Kidney (tissue), 14 donors: ENCODE data around the gene LDLRAD4. TPM values are rescaled to one million over a fixed set of nuclear protein-coding genes. Genes with fewer than 3 reads are reported as not detected.

Experiments
- DNase-seq, 5 donors: peaks; one replicate each; pipeline ENCODE4 v3.0.0-alpha.2; 2013 to 2020
- FAIRE-seq: peaks from 2 replicates; lab custom pipeline; 2012; peaks lifted over from hg19 to GRCh38; lab: Jason Lieb, UNC
- H3K27ac ChIP-seq, 2 donors: one replicate each; pipeline ENCODE4 v1.7.0; 2013; ENCODE audit warnings: low read depth in 2 of 2, low read length in 2 of 2, inconsistent platforms in 1 of 2
- H3K27me3 ChIP-seq: one replicate; pipeline ENCODE4 v1.7.1; 2013; ENCODE audit warnings: low read length, inconsistent platforms; ENCODE audit not compliant: control insufficient read depth, insufficient read depth
- H3K36me3 ChIP-seq, 3 donors: one replicate each; pipeline versions ENCODE4 v1.7.0 to v1.7.1; 2013; ENCODE audit warnings: low read length in 3 of 3, control low read depth in 1 of 3, inconsistent platforms in 1 of 3; ENCODE audit not compliant: insufficient read depth in 3 of 3, control insufficient read depth in 2 of 3
- H3K4me1 ChIP-seq, 3 donors: one replicate each; pipeline versions ENCODE4 v1.7.0 to v1.7.1; 2013; ENCODE audit warnings: low read length in 3 of 3, inconsistent platforms in 1 of 3, low read depth in 1 of 3; ENCODE audit not compliant: control insufficient read depth in 2 of 3, insufficient read depth in 2 of 3
- H3K4me3 ChIP-seq, 3 donors: one replicate each; pipeline versions ENCODE4 v1.7.0 to v1.8.1; 2013; ENCODE audit warnings: low read length in 3 of 3, control low read depth in 1 of 3, inconsistent platforms in 1 of 3
- H3K9ac ChIP-seq, 3 donors: one replicate each; pipeline versions ENCODE4 v1.7.0 to v1.7.1; 2013; ENCODE audit warnings: low read length in 3 of 3, control low read depth in 1 of 3, inconsistent platforms in 1 of 3
- H3K9me3 ChIP-seq, 3 donors: one replicate each; pipeline versions ENCODE4 v1.7.0 to v1.7.1; 2013; ENCODE audit warnings: low read length in 3 of 3, control low read depth in 1 of 3, inconsistent platforms in 1 of 3; ENCODE audit not compliant: control insufficient read depth in 2 of 3, insufficient read depth in 1 of 3
- intact Hi-C: fragments of 100-400 bp; cut with DNase I; formaldehyde crosslinking; loops from one replicate; pipeline ENCODE4 v1.11.1; 2022
- polyA plus RNA-seq: library from polyadenylated mRNA; stranded (reverse); fragments of 350-450 nt; fragmentation: Illumina TruSeq; extraction: RNeasy Lipid Tissue Mini Kit (QIAGEN cat#74804); gene quantifications from one replicate; pipeline ENCODE4 v1.2.3, GENCODE V29; 2014; ENCODE audit warnings: low read depth, low replicate concordance; ENCODE audit not compliant: insufficient read depth
- total RNA-seq: library from RNA; stranded (reverse); fragmentation: NEBNext Ultra II Directional; extraction: Animal tissue kit (Norgen Biotek cat#: 25700); gene quantifications from one replicate; pipeline ENCODE4 v1.2.1, GENCODE V29; 2021
- TF ChIP-seq, protein P1 (sequence below): IDR thresholded peaks from 3 replicates; pipeline ENCODE4 v1.5.1; 2012; ENCODE audit warnings: mild to moderate bottlenecking, moderate library complexity, borderline replicate concordance; ENCODE audit not compliant: insufficient read depth; ENCODE audit errors: extremely low read depth
- donor health status: control.
- donor health status: control.
- donor health status: control.
- donor health status: control.
- donor health status: control.
- donor health status: DM: yes; HTN: yes; CAD: no.
- donor health status: Normal renal cell carcinoma (clear cell type).

LDLRAD4 gene
- total and polyA plus RNA-seq, 2 donors from 2014 or later: 2.3 to 42.3 TPM

DNA sequence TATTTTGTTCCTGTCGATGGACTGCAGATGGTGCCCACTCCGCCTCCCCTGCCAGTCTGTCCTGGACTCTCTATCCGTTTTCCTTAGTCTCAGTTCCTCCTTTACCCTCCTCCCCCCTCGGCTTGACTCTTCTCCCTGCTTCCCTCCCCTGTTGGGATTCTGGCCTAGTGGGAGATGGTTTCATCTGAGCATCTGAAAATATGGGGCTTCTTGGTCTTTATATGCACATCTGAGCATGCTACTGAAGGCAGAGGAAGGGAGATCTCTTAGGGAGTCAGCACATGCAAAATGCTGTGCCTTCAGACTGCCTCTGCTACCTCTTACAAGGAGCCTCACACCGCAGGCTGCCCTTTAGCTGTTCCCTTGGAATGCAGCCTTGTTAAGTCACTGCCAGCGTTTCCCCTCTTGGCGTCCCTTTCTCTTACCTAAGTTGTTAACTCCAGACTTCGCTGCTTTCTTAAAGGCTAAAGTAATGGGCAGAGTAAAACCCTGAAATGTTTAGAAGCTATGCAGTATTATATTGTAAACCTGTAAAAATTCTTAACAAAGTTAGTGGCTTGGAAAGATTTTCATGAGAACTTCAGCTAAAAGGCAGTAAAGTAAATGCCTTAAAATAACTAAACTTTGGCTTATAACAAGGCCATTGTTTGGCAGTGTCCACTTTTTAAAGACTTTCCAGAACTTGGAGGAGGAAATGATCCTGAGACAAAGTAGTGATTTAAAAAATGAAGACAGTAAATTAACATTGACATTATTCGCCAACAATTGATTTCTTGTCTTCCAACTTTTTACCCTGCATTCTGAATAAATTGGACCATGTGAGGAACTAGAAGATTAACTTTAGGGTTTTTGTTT lies 49.8 kb downstream of the LDLRAD4 start:
- Histone ChIP-seq H3K4me3 (no peak overlapping the region), H3K27ac (peak overlapping the region in 1 of 2 donors; percentile 43), H3K9me3 (no peaks in the 10 kb centered on the region), H3K9ac (no peak overlapping the region), H3K36me3 (no peaks in the 10 kb centered on the region), H3K27me3 (no peaks in the 10 kb centered on the region), H3K4me1 (peaks cover 0 to 20% (median 3%) of the 10 kb centered on the region in 3 donors)
- no peak for FAIRE-seq
- peak in 4 of 5 donors; percentile 43 to 68 (median 59) for DNase-seq
- TF ChIP-seq, protein P1, sequence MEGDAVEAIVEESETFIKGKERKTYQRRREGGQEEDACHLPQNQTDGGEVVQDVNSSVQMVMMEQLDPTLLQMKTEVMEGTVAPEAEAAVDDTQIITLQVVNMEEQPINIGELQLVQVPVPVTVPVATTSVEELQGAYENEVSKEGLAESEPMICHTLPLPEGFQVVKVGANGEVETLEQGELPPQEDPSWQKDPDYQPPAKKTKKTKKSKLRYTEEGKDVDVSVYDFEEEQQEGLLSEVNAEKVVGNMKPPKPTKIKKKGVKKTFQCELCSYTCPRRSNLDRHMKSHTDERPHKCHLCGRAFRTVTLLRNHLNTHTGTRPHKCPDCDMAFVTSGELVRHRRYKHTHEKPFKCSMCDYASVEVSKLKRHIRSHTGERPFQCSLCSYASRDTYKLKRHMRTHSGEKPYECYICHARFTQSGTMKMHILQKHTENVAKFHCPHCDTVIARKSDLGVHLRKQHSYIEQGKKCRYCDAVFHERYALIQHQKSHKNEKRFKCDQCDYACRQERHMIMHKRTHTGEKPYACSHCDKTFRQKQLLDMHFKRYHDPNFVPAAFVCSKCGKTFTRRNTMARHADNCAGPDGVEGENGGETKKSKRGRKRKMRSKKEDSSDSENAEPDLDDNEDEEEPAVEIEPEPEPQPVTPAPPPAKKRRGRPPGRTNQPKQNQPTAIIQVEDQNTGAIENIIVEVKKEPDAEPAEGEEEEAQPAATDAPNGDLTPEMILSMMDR: no peak
- intact Hi-C loops: no loop called here

DNA sequence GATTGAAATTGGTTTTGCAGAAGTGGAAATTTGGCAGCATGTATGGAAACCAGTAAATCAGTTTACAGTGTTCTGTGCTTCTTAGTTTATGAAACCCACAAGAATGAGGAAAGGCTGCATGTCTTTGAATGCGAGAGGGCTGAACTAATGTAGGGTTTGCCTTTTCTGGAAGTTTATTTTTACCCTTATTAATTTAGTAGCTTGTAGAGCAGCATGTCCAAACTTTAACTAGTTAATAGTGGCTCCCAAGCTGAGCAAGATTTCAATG lies 50.4 kb downstream of the LDLRAD4 start:
- H3K4me3 ChIP-seq: no peak overlapping the region
- H3K9me3 ChIP-seq: no peaks in the 10 kb centered on the region
- no peaks in the 10 kb centered on the region for H3K36me3 ChIP-seq
- FAIRE-seq: no peak
- DNase-seq: peak in 1 of 5 donors; percentile 45
- TF ChIP-seq, protein P1: no peak
- H3K4me1 ChIP-seq: peaks cover 0 to 20% (median 3%) of the 10 kb centered on the region in 3 donors
- no peak overlapping the region for H3K9ac ChIP-seq
- no peaks in the 10 kb centered on the region for H3K27me3 ChIP-seq
- intact Hi-C loops: no loop called here
- H3K27ac ChIP-seq: no peak overlapping the region

DNA sequence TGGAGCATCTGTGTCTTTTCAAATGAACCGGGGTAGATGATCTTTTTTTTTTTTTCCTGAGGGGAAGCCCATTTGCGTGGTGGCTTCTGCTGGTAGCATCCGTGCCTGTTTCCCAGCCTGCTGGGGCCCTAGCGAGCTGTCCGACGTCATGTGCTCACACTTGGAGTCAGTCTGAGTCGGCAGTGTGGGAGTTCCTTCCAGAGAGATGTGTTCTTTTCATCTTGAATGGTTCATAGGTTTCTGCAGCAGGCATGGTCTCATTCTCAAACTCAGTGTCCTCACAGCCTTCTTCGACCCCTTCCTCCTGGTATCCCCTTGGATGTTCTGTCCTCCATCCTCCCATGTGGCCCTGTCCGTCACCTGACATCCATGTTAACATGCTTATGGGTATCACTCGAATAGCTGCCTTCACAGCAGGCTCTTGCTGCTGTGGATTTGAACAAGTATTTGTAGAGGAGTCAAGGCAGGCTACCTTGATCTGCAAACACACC lies 51.0 kb downstream of the LDLRAD4 start:
- Histone ChIP-seq H3K4me3 (no peak overlapping the region), H3K27me3 (no peaks in the 10 kb centered on the region), H3K27ac (no peak overlapping the region), H3K36me3 (no peaks in the 10 kb centered on the region), H3K4me1 (peaks cover 0 to 20% (median 3%) of the 10 kb centered on the region in 3 donors), H3K9ac (no peak overlapping the region), H3K9me3 (no peaks in the 10 kb centered on the region)
- TF ChIP-seq, protein P1: no peak
- FAIRE-seq (no peak), DNase-seq (peak in 2 of 5 donors; percentile 68 to 80)
- intact Hi-C loops: no loop called here
